K562 (cell line): ENCODE results near the gene C21orf58. TPM values are rescaled to one million over a fixed set of nuclear protein-coding genes. Genes with fewer than 3 reads are reported as not detected.

Experiments used
- ATAC-seq: fragments of 200-7000 bp; cut with Tn5 transposase; 3 replicates; pipeline ENCODE4 v1.9.1; 2020; ENCODE audit warnings: moderate library complexity
- BruUV-seq: library from RNA; stranded (reverse); fragments of 400-500 nt; replicated peaks from 2 replicates; lab custom pipeline; 2021; lab: Mats Ljungman, UMichigan
- CTCF ChIA-PET: fragments of 300-600 bp; formaldehyde crosslinking; extraction: SDS; loops from one replicate; lab custom pipeline; 2021; ENCODE audit warnings: low intra/inter-chr PET ratio; lab: Yijun Ruan, JAX
- POLR2A ChIA-PET: fragments of 300-600, 350-650 bp; sonication (Branson Sonifier 250); formaldehyde crosslinking; extraction: SDS; loops from one replicate; lab custom pipeline; 2021; ENCODE audit warnings: antibody characterized with exemption, inconsistent platforms; lab: Yijun Ruan, JAX
- DNase-seq, 4 experiments: peaks; one replicate each; pipeline versions ENCODE4 v3.0.0 to v3.0.0-alpha.2; 2011 to 2018; ENCODE audit warnings: low spot score in 3 of 4, mixed read lengths in 3 of 4; ENCODE audit errors: extremely low read depth in 1 of 4
- FAIRE-seq: peaks from 2 replicates; lab custom pipeline; 2011; peaks lifted over from hg19 to GRCh38; lab: Jason Lieb, UNC
- H2AFZ ChIP-seq: 2 replicates; pipeline ENCODE4 v1.6.0; 2011; ENCODE audit warnings: low read depth, low read length, control low read depth, inconsistent platforms
- H3K27ac ChIP-seq: fragments of 200-600 bp; 3 replicates; pipeline ENCODE4 v1.8.0; 2011; ENCODE audit warnings: low read depth, mild to moderate bottlenecking, control low read depth, inconsistent platforms, low read length, moderate library complexity, mixed read lengths; ENCODE audit errors: extremely low read depth
- H3K27me3 ChIP-seq, 2 experiments: fragments of 300-600 bp in 1 of 2; 2 replicates in 1 of 2; 3 replicates in 1 of 2; pipeline versions ENCODE4 v1.6.0 to v1.8.0; 2011; ENCODE audit warnings: inconsistent platforms in 2 of 2, low read length in 2 of 2, mild to moderate bottlenecking in 1 of 2, mixed read lengths in 1 of 2, moderate library complexity in 1 of 2; ENCODE audit not compliant: control insufficient read depth in 2 of 2, insufficient read depth in 2 of 2
- H3K36me3 ChIP-seq: fragments of 300-600 bp; 3 replicates; pipeline ENCODE4 v1.8.0; 2011; ENCODE audit warnings: mild to moderate bottlenecking, low read length, inconsistent platforms; ENCODE audit not compliant: control insufficient read depth, insufficient read depth
- H3K4me1 ChIP-seq, 2 experiments: fragments of 200-600 bp in 1 of 2; replicated peaks in 1 of 2; 2 replicates in 1 of 2; 3 replicates in 1 of 2; pipeline versions ENCODE4 v1.5.1 to v1.8.0; 2011; ENCODE audit warnings: inconsistent platforms in 2 of 2, low read length in 2 of 2, mild to moderate bottlenecking in 1 of 2, mixed read lengths in 1 of 2, moderate library complexity in 1 of 2; ENCODE audit not compliant: control insufficient read depth in 2 of 2, insufficient read depth in 2 of 2
- H3K4me2 ChIP-seq: 2 replicates; pipeline ENCODE4 v1.6.1; 2011; ENCODE audit warnings: low read length, control low read depth, inconsistent platforms, mixed read lengths; ENCODE audit not compliant: insufficient read depth
- H3K4me3 ChIP-seq: fragments of 200-600 bp; sonication (generic), shearing (Covaris generic); 2 replicates; pipeline ENCODE4 v1.5.1; 2016; ENCODE audit warnings: control low read depth, inconsistent platforms
- H3K79me2 ChIP-seq: fragments of 200-600 bp; 3 replicates; pipeline ENCODE4 v1.8.0; 2011; ENCODE audit warnings: low read length, inconsistent platforms; ENCODE audit not compliant: control insufficient read depth, insufficient read depth
- H3K9ac ChIP-seq, 2 experiments: 2 replicates each; pipeline versions ENCODE4 v1.6.0 to v1.6.1; 2011; ENCODE audit warnings: low read depth in 2 of 2, low read length in 2 of 2, control low read depth in 1 of 2, inconsistent platforms in 1 of 2, mild to moderate bottlenecking in 1 of 2, mixed read lengths in 1 of 2; ENCODE audit not compliant: insufficient read depth in 1 of 2
- H3K9me1 ChIP-seq: one replicate; pipeline ENCODE4 v1.6.0; 2011; ENCODE audit warnings: inconsistent platforms, mild to moderate bottlenecking, low read length, moderate library complexity; ENCODE audit not compliant: control insufficient read depth, insufficient read depth
- H3K9me3 ChIP-seq: replicated peaks from 2 replicates; pipeline ENCODE4 v1.5.1; 2011; ENCODE audit warnings: low read depth, low read length, inconsistent platforms; ENCODE audit not compliant: control insufficient read depth, insufficient read depth
- H4K20me1 ChIP-seq: replicated peaks from 2 replicates; pipeline ENCODE4 v1.6.1; 2011; ENCODE audit warnings: low read length, inconsistent platforms, mixed read lengths; ENCODE audit not compliant: control insufficient read depth, insufficient read depth
- FOXP4 ChIP-seq: sonication (generic); formaldehyde crosslinking; IDR thresholded peaks from 2 replicates; pipeline ENCODE4 v1.8.0; 2022; ENCODE audit warnings: mild to moderate bottlenecking, missing genetic modification reagents, borderline replicate concordance
- HDAC1 ChIP-seq, 2 experiments: fragments of 450-650 bp; IDR thresholded peaks; 2 replicates each; pipeline ENCODE4 v1.6.1; 2016 to 2017; ENCODE audit warnings: inconsistent platforms in 1 of 2, mild to moderate bottlenecking in 1 of 2, moderate library complexity in 1 of 2
- KDM5B ChIP-seq: fragments of 200-600 bp; sonication (generic); IDR thresholded peaks from 2 replicates; pipeline ENCODE4 v1.6.1; 2012; ENCODE audit warnings: low read depth, mild to moderate bottlenecking, moderate library complexity, low read length, control low read depth, inconsistent platforms; ENCODE audit not compliant: insufficient replicate concordance
- PRMT5 ChIP-seq: sonication (generic); formaldehyde crosslinking; IDR thresholded peaks from 2 replicates; pipeline ENCODE4 v1.5.0; 2020; ENCODE audit warnings: missing genetic modification reagents
- XRCC3 ChIP-seq: fragments of 450-650 bp; IDR thresholded peaks from 2 replicates; pipeline ENCODE4 v1.6.1; 2017; ENCODE audit warnings: mild to moderate bottlenecking, moderate library complexity
- ZNF408 ChIP-seq: fragments of 250-450 bp; sonication (Bioruptor Pico); IDR thresholded peaks from 2 replicates; pipeline ENCODE4 v1.4.0; 2020; ENCODE audit warnings: low read depth, mild to moderate bottlenecking, moderate library complexity
- ZNF444 ChIP-seq: fragments of 250-450 bp; sonication (Bioruptor Pico); IDR thresholded peaks from 2 replicates; pipeline ENCODE4 v1.4.0; 2020; ENCODE audit warnings: mild to moderate bottlenecking, moderate library complexity
- WGBS: fragments of 100-300 bp; shearing (Covaris generic); methylation state at CpG from one replicate; pipeline ENCODE4 v1.1.6; 2016; ENCODE audit warnings: low coverage, mixed read lengths; ENCODE audit not compliant: insufficient coverage; ENCODE audit errors: missing lambda C conversion rate; 5-methylcytosine and 5-hydroxymethylcytosine counted together
- in situ Hi-C: fragments of 300-500 bp; cut with MboI; formaldehyde crosslinking; loops from 4 replicates; pipeline ENCODE4 v1.15.0; 2018; ENCODE audit warnings: inconsistent platforms, mixed read lengths
- intact Hi-C: fragments of 100-400 bp; cut with micrococcal nuclease; formaldehyde crosslinking; loops from 2 replicates; pipeline ENCODE4 v1.14.2; 2022
- polyA plus RNA-seq, 8 experiments: library from polyadenylated mRNA; depleted of rRNA in 4 of 8; stranded (reverse) in 5 of 8; unstranded in 3 of 8; fragments of >200 nt; fragmentation: Nextera tagmentation in 2 of 8; fragmentation: Illumina TruSeq in 1 of 8; extraction: Ambion mirVana in 2 of 8; extraction: Trizol in 1 of 8; gene quantifications; 2 replicates each; pipeline versions ENCODE4 v1.2.1 to v1.2.3, GENCODE V29; 2011 to 2014; ENCODE audit warnings: inconsistent platforms in 1 of 8, missing spikeins in 1 of 8
- total RNA-seq, 7 experiments: library from RNA; depleted of rRNA in 6 of 7; stranded (reverse); fragments of >200 nt in 6 of 7; fragmentation: Illumina TruSeq in 2 of 7; extraction: Trizol in 2 of 7; gene quantifications; 2 replicates each; pipeline versions ENCODE4 v1.2.1 to v1.2.3, GENCODE V29; 2011 to 2021; ENCODE audit warnings: low replicate concordance in 1 of 7

C21orf58 gene
- total and polyA plus RNA-seq, 9 of the 15 experiments (the other 6 are each of a cell fraction or from before 2014, with no cell fraction given) = 1.2 to 30.5 (median 12.4) TPM

- H3K79me2 ChIP-seq = no peaks in the 10 kb centered on the region
- ATAC-seq (no peak), DNase-seq (no peak), FAIRE-seq (no peak)
- H3K27ac ChIP-seq = no peak overlapping the region
- no peak overlapping the region for H3K4me2 ChIP-seq
- BruUV-seq = no TSS peak
- WGBS = 93% methylated on average over 13 of the region's 13 CpGs
- H2AFZ ChIP-seq = no peak overlapping the region
- CTCF ChIA-PET = no interaction called here
- TF ChIP-seq KDM5B (no peak), ZNF408 (CRISPR knock-in tag) (no peak)
- H3K9me1 ChIP-seq = peaks cover 10% of the 10 kb centered on the region
- peaks cover 93% of the 10 kb centered on the region for H3K36me3 ChIP-seq
- peaks cover 0 to 11% of the 10 kb centered on the region in 2 experiments; a peak in 1 of 5 replicates for H3K4me1 ChIP-seq
- no peaks in the 10 kb centered on the region for H3K9me3 ChIP-seq
- intact Hi-C loops = no loop called here
- no peak overlapping the region for H3K4me3 ChIP-seq
- peaks cover 5% of the 10 kb centered on the region; the same call in 1 of the 2 replicates for H4K20me1 ChIP-seq
- H3K27me3 ChIP-seq = no peaks in the 10 kb centered on the region
- in situ Hi-C loops = no loop called here
- POLR2A ChIA-PET = interaction anchor here (0.5 to 1.0 kb wide), 2 partner anchors 29 to 43 kb away, joined by 3 read pairs; no protein-coding TSS in a partner anchor
- H3K9ac ChIP-seq = no peak overlapping the region; a peak in 1 of 4 replicates
Observed at GRCh38 chr21:46354518-46354917, 30.8 kb upstream of the C21orf58 start.

GRCh38 chr21:46354046-46354445 lies 30.4 kb upstream of the C21orf58 start:
- ChIA-PET POLR2A (no interaction called here), CTCF (no interaction called here)
- ATAC-seq = no peak
- peaks cover 96% of the 10 kb centered on the region for H3K36me3 ChIP-seq
- H3K4me1 ChIP-seq = peaks cover 0 to 11% of the 10 kb centered on the region in 2 experiments; a peak in 1 of 5 replicates
- H3K27ac ChIP-seq = no peak overlapping the region
- DNase-seq = no peak
- BruUV-seq = no TSS peak
- H4K20me1 ChIP-seq = peaks cover 5% of the 10 kb centered on the region; the same call in 1 of the 2 replicates
- H2AFZ ChIP-seq = no peak overlapping the region
- intact Hi-C loops (no loop called here), in situ Hi-C loops (no loop called here)
- H3K9me1 ChIP-seq = peaks cover 10% of the 10 kb centered on the region
- no peaks in the 10 kb centered on the region for H3K9me3 ChIP-seq
- 94% methylated on average over 16 of the region's 16 CpGs for WGBS
- no peaks in the 10 kb centered on the region for H3K79me2 ChIP-seq
- H3K4me2 ChIP-seq = no peak overlapping the region
- FAIRE-seq = no peak
- no peak overlapping the region for H3K9ac ChIP-seq
- no peak overlapping the region for H3K4me3 ChIP-seq
- no peak for TF ChIP-seq HDAC1 (IDR thresholded peaks at IDR 0.05)
- no peak for TF ChIP-seq FOXP4 (CRISPR knock-in tag)
- TF ChIP-seq XRCC3 = no peak
- TF ChIP-seq ZNF444 (CRISPR knock-in tag) = no peak
- no peak for TF ChIP-seq PRMT5 (CRISPR knock-in tag)
- H3K27me3 ChIP-seq = no peaks in the 10 kb centered on the region
